Measurements from ENCODE around the gene PRIMA1. TPM values are rescaled to one million over a fixed set of nuclear protein-coding genes. Genes with fewer than 3 reads are reported as not detected.

The PRIMA1 gene
- total RNA-seq, 1 donor from 2014 or later = not detected

GRCh38 chr14:93797536-93797935, 9.3 kb upstream of the PRIMA1 start:
- no peak for DNase-seq (ENCODE audit: extremely low read depth, low read depth, low spot score)

- DNase-seq (ENCODE audit: extremely low read depth, low read depth, low spot score) = no peak
Measured at GRCh38 chr14:93797071-93797470, 8.8 kb upstream of the PRIMA1 start.

GRCh38 chr14:93794756-93795155, 6.5 kb upstream of the PRIMA1 start:
- DNase-seq (ENCODE audit: extremely low read depth, low read depth, low spot score) = no peak

DNA sequence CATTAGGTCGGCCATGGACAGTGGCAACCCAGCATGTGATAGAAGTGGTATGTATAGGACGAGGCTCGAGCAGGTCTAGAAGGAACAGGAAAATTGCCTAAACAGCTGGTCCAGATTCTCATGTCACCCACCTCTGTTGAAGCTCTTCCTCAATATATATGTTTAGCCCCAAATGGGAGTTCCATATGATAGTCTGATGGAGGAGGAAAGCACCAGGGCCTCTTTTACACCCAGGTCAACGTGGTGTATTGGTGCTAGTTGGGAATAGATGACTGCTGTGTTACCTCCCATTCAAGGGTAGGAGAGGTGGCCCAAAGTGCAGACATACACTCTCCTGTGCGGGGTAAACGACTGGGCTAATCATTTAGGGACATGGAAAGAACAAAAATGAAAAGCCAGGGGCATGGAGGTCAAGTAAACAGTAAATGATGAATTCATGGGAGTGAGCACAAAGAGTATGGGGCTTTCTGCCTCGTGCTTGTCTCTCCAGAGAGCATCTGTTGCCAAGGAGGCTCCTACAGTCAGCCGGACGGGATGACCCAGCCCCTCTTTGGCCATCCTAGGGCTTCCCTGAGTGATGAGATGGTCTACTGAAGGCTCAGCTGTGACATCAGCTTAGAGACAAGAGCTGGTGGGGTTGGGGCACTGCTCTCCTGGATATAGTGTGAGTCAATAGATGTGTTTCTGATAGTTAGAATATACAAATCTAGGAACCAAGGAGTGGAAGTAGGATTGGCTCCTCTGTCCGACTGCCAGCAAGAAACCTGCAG, 5.5 kb upstream of the PRIMA1 start:
- no peak for DNase-seq (ENCODE audit: extremely low read depth, low read depth, low spot score)

- no peak for DNase-seq (ENCODE audit: extremely low read depth, low read depth, low spot score)
Measured at GRCh38 chr14:93792391-93792790, 4.1 kb upstream of the PRIMA1 start.

GRCh38 chr14:93790966-93791365, 2.7 kb upstream of the PRIMA1 start:
- no peak for DNase-seq (ENCODE audit: extremely low read depth, low read depth, low spot score)

GRCh38 chr14:93789228-93790130, 1.2 kb upstream of the PRIMA1 start:
- no peak for DNase-seq (ENCODE audit: extremely low read depth, low read depth, low spot score)

GRCh38 chr14:93788543-93789227, 400 bp upstream of the PRIMA1 start:
- no peak for DNase-seq (ENCODE audit: extremely low read depth, low read depth, low spot score)

DNA sequence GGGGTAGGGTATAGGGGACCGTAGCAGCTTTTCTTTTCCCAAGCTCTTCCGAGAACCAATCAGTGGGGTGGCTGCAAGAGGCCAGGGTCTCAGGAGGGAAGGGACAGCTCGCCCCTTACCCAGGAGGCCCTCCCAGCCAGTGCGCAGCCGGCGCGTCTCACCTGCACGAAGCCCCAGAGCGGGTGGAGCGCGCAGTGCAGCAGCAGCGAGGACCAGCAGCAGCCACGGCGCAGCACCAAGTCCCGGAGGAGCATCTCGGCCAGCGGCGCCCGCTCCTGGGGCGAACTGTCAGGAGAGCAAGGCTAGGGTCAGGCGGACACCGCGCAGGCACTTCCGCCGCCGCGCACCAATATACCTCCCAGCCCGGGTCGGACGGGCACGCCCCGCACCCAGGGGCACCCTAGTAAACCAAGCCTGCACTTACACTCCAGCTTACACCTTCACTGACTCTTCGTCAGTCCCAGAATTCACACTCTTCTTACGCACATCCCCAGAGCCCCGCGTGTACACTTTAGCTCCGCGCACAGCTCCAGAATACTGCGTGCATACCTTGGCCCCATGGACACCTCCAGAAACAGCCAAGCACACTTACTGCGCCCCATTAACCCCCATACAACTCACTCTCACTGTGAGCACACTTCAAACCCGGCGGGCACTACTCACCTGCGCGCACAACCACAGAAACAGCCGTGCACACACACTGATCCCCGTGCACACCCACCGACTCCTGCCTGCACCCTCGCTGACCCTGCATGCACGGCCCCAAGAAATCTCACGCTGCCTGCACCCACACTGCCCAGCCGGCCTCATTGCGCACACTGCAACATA, 606 bp downstream of the PRIMA1 start:
- no peak for DNase-seq (ENCODE audit: extremely low read depth, low read depth, low spot score)

DNA sequence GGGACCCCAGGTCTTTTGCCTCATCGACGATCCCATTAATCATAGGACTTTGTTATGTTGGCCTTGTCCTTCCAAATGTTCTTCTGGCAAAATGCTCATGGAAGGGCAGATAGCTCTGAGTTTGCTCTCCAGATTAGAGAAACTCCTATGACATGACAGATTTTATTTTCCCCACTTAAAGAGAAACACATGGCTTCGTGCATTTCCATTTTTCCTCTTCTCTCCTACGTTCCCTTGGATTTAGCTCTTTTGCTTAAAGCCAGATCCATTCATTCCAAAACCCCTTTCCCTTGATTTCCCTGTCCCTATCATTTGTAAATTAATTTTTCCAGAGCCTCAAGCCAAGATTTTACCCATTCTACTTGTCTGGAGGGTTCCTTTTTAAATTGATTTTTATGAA, 2.9 kb downstream of the PRIMA1 start:
- DNase-seq (ENCODE audit: extremely low read depth, low read depth, low spot score) = no peak

- DNase-seq (ENCODE audit: extremely low read depth, low read depth, low spot score) = no peak
Measured at GRCh38 chr14:93784878-93785277, 3.4 kb downstream of the PRIMA1 start.

DNA sequence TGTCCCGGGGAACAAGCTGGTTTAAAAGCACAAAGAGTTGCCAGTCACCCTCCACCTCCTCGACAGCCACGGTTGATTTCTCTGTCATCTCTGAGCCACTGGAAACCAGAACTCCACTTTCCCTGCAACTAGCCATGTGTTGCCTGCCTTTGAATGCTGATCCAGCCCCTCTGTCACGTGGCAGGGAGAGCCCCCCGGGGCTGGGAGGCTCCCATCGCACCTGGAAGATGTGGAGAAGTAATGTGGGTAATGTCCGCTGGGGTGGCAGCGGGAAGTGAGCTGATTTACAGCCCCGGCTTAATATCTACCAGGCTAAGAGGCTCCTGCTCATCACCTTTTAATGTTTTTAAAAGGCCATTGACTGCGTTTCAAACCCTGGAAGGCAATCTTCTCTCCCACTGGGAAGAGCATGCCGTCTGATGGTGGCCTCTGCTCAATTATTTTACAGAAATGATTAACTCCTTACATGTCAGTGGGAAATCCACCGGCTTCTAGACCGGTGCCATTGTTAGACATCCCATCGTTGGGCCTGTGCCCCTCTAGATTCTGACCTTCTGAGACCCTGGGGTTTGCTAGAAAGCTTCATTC, 7.4 kb downstream of the PRIMA1 start:
- no peak for DNase-seq (ENCODE audit: extremely low read depth, low read depth, low spot score)

GRCh38 chr14:93778856-93779629, 9.2 kb downstream of the PRIMA1 start:
- no peak for DNase-seq (ENCODE audit: extremely low read depth, low read depth, low spot score)

GRCh38 chr14:93778453-93778852, 9.8 kb downstream of the PRIMA1 start:
- no peak for DNase-seq (ENCODE audit: extremely low read depth, low read depth, low spot score)

- DNase-seq (ENCODE audit: extremely low read depth, low read depth, low spot score) = no peak
Measured at GRCh38 chr14:93775744-93776143, 12.5 kb downstream of the PRIMA1 start.

GRCh38 chr14:93775158-93775557, 13.1 kb downstream of the PRIMA1 start:
- no peak for DNase-seq (ENCODE audit: extremely low read depth, low read depth, low spot score)

DNA sequence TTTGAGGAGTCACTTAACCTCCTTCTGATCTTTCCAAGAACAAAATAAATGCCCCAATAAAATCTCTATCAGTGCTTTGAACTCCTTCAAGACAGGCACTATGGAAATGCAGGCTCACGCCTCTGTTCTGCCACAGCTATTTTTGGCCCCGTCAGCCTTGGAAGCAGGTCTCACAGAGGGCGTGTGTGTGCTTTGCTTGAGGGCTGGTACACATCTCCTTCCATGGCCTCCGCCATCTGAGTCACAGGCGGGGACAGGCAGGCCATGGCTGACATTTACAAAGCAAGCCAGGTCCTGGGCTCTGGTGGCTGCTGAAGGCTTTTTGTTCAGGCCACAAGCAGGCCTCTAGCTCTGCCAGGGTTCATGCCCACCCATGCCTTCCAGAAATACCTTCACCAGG, 16.0 kb downstream of the PRIMA1 start:
- no peak for DNase-seq (ENCODE audit: extremely low read depth, low read depth, low spot score)

- no peak for DNase-seq (ENCODE audit: extremely low read depth, low read depth, low spot score)
Measured at GRCh38 chr14:93765970-93766369, 22.3 kb downstream of the PRIMA1 start.

DNA sequence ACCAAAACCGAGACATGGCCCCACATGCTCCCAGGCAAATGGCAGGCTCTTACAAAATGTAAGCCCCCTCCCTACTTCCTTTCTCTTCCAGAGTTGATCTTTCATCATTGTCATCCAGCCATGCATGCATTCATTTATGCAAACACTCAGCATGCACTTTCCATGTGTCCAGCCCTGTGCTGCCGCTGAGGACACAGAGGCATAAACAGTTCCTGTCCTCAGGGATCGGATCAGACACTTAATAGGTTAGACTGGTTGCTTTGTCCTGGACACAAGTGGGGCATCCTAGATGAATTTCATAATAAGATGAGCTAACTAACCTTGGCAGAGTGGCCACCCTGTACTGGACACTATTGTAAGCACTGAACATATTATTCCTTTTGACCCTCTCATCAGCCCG, 23.1 kb downstream of the PRIMA1 start:
- DNase-seq (ENCODE audit: extremely low read depth, low read depth, low spot score) = no peak
